Skeletal muscle tissue (tissue), 4 donors: ENCODE measurements around the gene C2CD2. TPM values are rescaled to one million over a fixed set of nuclear protein-coding genes. Genes with fewer than 3 reads are reported as not detected.
A peak's percentile ranks its signal among the peaks of the same experiment; 100 is the strongest.

Experiments
- H3K27ac ChIP-seq: one replicate; pipeline ENCODE4 v1.7.0; 2013; ENCODE audit warnings: mild to moderate bottlenecking, low read depth, low read length, inconsistent platforms
- H3K27me3 ChIP-seq, 3 donors: one replicate each; pipeline ENCODE4 v1.7.0; 2013; ENCODE audit warnings: low read length in 3 of 3; ENCODE audit not compliant: control insufficient read depth in 3 of 3, insufficient read depth in 3 of 3
- H3K36me3 ChIP-seq, 3 donors: one replicate each; pipeline ENCODE4 v1.7.0; 2013; ENCODE audit warnings: low read length in 3 of 3; ENCODE audit not compliant: control insufficient read depth in 3 of 3, insufficient read depth in 3 of 3
- H3K4me1 ChIP-seq, 3 donors: one replicate each; pipeline ENCODE4 v1.7.0; 2013; ENCODE audit warnings: low read length in 3 of 3, mild to moderate bottlenecking in 3 of 3; ENCODE audit not compliant: control insufficient read depth in 3 of 3, insufficient read depth in 3 of 3
- H3K4me3 ChIP-seq, 3 donors: one replicate each; pipeline ENCODE4 v1.7.0; 2013; ENCODE audit warnings: low read length in 3 of 3
- H3K9ac ChIP-seq, 3 donors: one replicate each; pipeline ENCODE4 v1.7.0; 2013; ENCODE audit warnings: low read length in 3 of 3, mild to moderate bottlenecking in 3 of 3, moderate library complexity in 2 of 3, low read depth in 1 of 3
- H3K9me3 ChIP-seq, 3 donors: one replicate each; pipeline ENCODE4 v1.7.0; 2013; ENCODE audit warnings: low read length in 3 of 3; ENCODE audit not compliant: control insufficient read depth in 3 of 3
- total RNA-seq: library from RNA; depleted of rRNA; stranded (reverse); fragments of >200 nt; gene quantifications from one replicate; pipeline ENCODE4 v1.2.3, GENCODE V29; 2014
- donor health status: Osteomylitis.

C2CD2 gene
- total RNA-seq, 1 donor from 2014 or later, result 7.3 TPM

- no peak overlapping the region for H3K4me3 ChIP-seq
- H3K27me3 ChIP-seq, result no peaks in the 10 kb centered on the region
- no peaks in the 10 kb centered on the region for H3K9me3 ChIP-seq
- H3K4me1 ChIP-seq, result peaks cover 4 to 6% (median 5%) of the 10 kb centered on the region in 3 donors
- no peak overlapping the region for H3K9ac ChIP-seq
- no peak overlapping the region for H3K27ac ChIP-seq
- H3K36me3 ChIP-seq, result peaks cover 16 to 30% (median 17%) of the 10 kb centered on the region in 3 donors
Observed at GRCh38 chr21:41917531-41917930, 36.3 kb downstream of the C2CD2 start.

GRCh38 chr21:41916888-41917433 lies 36.9 kb downstream of the C2CD2 start:
- Histone ChIP-seq H3K4me1 (peaks cover 4 to 6% (median 5%) of the 10 kb centered on the region in 3 donors), H3K9me3 (no peaks in the 10 kb centered on the region), H3K4me3 (no peak overlapping the region), H3K27ac (peak overlapping the region; percentile 34), H3K36me3 (peaks cover 17 to 32% (median 19%) of the 10 kb centered on the region in 3 donors), H3K9ac (no peak overlapping the region), H3K27me3 (no peaks in the 10 kb centered on the region)

GRCh38 chr21:41914965-41915364 lies 38.9 kb downstream of the C2CD2 start:
- Histone ChIP-seq H3K27me3 (no peaks in the 10 kb centered on the region), H3K4me3 (no peak overlapping the region), H3K4me1 (peaks cover 0 to 2% (median 0%) of the 10 kb centered on the region in 3 donors), H3K9ac (no peak overlapping the region), H3K27ac (no peak overlapping the region), H3K36me3 (peaks cover 17 to 44% (median 22%) of the 10 kb centered on the region in 3 donors), H3K9me3 (no peaks in the 10 kb centered on the region)

GRCh38 chr21:41914358-41914757 lies 39.5 kb downstream of the C2CD2 start:
- H3K36me3 ChIP-seq, result peaks cover 17 to 41% (median 22%) of the 10 kb centered on the region in 3 donors

GRCh38 chr21:41913230-41913629 lies 40.6 kb downstream of the C2CD2 start:
- H3K9ac ChIP-seq, result no peak overlapping the region
- H3K27me3 ChIP-seq, result no peaks in the 10 kb centered on the region
- H3K9me3 ChIP-seq, result no peaks in the 10 kb centered on the region
- no peak overlapping the region for H3K27ac ChIP-seq
- H3K4me1 ChIP-seq, result peaks cover 0 to 2% (median 0%) of the 10 kb centered on the region in 3 donors
- no peak overlapping the region for H3K4me3 ChIP-seq
- H3K36me3 ChIP-seq, result peaks cover 17 to 41% (median 21%) of the 10 kb centered on the region in 3 donors

More at GRCh38 chr21:41914358-41914757, 39.5 kb downstream of the C2CD2 start:
- H3K9me3 ChIP-seq, result no peaks in the 10 kb centered on the region
- H3K4me1 ChIP-seq, result peaks cover 0 to 2% (median 0%) of the 10 kb centered on the region in 3 donors
- H3K27me3 ChIP-seq, result no peaks in the 10 kb centered on the region
- no peak overlapping the region for H3K4me3 ChIP-seq
- no peak overlapping the region for H3K9ac ChIP-seq
- no peak overlapping the region for H3K27ac ChIP-seq

- Histone ChIP-seq H3K27me3 (no peaks in the 10 kb centered on the region), H3K9ac (no peak overlapping the region), H3K4me3 (no peak overlapping the region), H3K4me1 (no peaks in the 10 kb centered on the region), H3K9me3 (no peaks in the 10 kb centered on the region), H3K27ac (no peak overlapping the region), H3K36me3 (peaks cover 22 to 39% (median 24%) of the 10 kb centered on the region in 3 donors)
Observed at GRCh38 chr21:41908829-41909228, 45.0 kb downstream of the C2CD2 start.

- no peaks in the 10 kb centered on the region for H3K9me3 ChIP-seq
- H3K4me1 ChIP-seq, result no peaks in the 10 kb centered on the region
- H3K27ac ChIP-seq, result no peak overlapping the region
- H3K4me3 ChIP-seq, result no peak overlapping the region
- H3K36me3 ChIP-seq, result peaks cover 19 to 38% (median 24%) of the 10 kb centered on the region in 3 donors
- H3K27me3 ChIP-seq, result no peaks in the 10 kb centered on the region
- no peak overlapping the region for H3K9ac ChIP-seq
Observed at GRCh38 chr21:41907496-41908258, 46.1 kb downstream of the C2CD2 start.

GRCh38 chr21:41906770-41907169 lies 47.0 kb downstream of the C2CD2 start:
- H3K36me3 ChIP-seq, result peaks cover 19 to 38% (median 20%) of the 10 kb centered on the region in 3 donors
- H3K9me3 ChIP-seq, result no peaks in the 10 kb centered on the region
- H3K27ac ChIP-seq, result no peak overlapping the region
- H3K9ac ChIP-seq, result no peak overlapping the region
- H3K27me3 ChIP-seq, result no peaks in the 10 kb centered on the region
- H3K4me1 ChIP-seq, result no peaks in the 10 kb centered on the region
- no peak overlapping the region for H3K4me3 ChIP-seq

GRCh38 chr21:41903559-41904351 lies 50.1 kb downstream of the C2CD2 start:
- Histone ChIP-seq H3K4me1 (no peaks in the 10 kb centered on the region), H3K27me3 (no peaks in the 10 kb centered on the region), H3K9me3 (no peaks in the 10 kb centered on the region), H3K4me3 (no peak overlapping the region), H3K9ac (no peak overlapping the region), H3K36me3 (peaks cover 18 to 43% (median 28%) of the 10 kb centered on the region in 3 donors), H3K27ac (no peak overlapping the region)
